K562 (cell line): Measurements from ENCODE around the gene LMX1B.

Experiments used
- SMARCA4 ChIP-seq: fragments of 450-650 bp; IDR thresholded peaks from 2 replicates; pipeline ENCODE4 v1.6.1; 2016
- SP2 ChIP-seq: IDR thresholded peaks from 2 replicates; pipeline ENCODE4 v1.6.1; 2011; ENCODE audit warnings: mild to moderate bottlenecking, low read depth, low read length, moderate library complexity; ENCODE audit not compliant: poor library complexity, severe bottlenecking; ENCODE audit errors: extremely low read depth
- ZNF76 ChIP-seq: fragments of 250-450 bp; sonication (Bioruptor Pico); IDR thresholded peaks from 2 replicates; pipeline ENCODE4 v1.4.0; 2020; ENCODE audit warnings: mild to moderate bottlenecking, moderate library complexity, borderline replicate concordance
- TF ChIP-seq, protein P1 (sequence below): fragments of 450-650 bp; IDR thresholded peaks from 2 replicates; pipeline ENCODE4 v1.6.1; 2016; ENCODE audit warnings: missing biosample characterization, missing genetic modification characterization

DNA sequence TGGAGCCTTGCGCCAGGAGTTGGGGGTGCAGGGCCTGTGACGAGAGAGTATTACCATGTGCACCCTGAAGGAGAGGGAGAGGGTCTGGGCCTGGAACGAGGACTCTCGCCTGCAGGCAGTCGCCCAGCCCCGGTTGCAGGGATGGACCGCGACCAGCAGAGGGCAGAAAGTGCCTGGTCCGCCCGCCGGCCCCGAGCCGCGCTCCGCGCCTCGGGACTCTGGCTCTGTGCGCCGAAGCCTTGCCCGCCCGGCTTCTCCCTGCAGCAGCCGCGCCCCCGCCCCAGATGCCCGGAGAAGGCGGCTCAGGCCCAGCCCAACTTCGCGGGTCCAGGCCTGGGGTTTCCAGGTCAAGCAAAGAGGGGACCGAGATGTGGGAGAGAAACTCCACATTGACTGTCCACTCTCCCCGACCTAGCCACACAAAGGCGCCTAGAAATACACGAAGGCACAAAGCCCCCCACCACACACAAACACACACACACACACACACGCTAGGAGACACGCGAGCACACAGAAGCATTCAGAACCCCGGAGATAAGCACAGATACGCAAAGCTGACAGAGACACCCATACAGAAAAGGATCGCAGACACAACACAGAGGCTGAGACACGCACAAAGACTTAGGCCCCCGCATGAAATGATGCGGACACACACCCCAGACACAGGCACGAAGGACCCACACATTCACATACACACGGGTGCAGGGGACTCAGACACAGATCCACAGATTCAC is 2.0 kb upstream of the LMX1B start:
- TF ChIP-seq SP2 = no peak
- TF ChIP-seq, protein P1, sequence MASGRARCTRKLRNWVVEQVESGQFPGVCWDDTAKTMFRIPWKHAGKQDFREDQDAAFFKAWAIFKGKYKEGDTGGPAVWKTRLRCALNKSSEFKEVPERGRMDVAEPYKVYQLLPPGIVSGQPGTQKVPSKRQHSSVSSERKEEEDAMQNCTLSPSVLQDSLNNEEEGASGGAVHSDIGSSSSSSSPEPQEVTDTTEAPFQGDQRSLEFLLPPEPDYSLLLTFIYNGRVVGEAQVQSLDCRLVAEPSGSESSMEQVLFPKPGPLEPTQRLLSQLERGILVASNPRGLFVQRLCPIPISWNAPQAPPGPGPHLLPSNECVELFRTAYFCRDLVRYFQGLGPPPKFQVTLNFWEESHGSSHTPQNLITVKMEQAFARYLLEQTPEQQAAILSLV (tag) = no peak
- no peak for TF ChIP-seq SMARCA4
- TF ChIP-seq ZNF76 (CRISPR knock-in tag) = no peak
